Fibroblast of the aortic adventitia (primary cell): ENCODE results near the gene SLC23A3. TPM values are rescaled to one million over a fixed set of nuclear protein-coding genes. Genes with fewer than 3 reads are reported as not detected.

Experiments
- DNase-seq: peaks from one replicate; pipeline ENCODE4 v3.0.0-alpha.2; 2010; ENCODE audit warnings: low read depth
- H3K4me3 ChIP-seq: 2 replicates; pipeline ENCODE4 v1.5.1; 2011; ENCODE audit warnings: low read depth, mild to moderate bottlenecking, control low read depth, low read length, moderate library complexity
- CTCF ChIP-seq: IDR thresholded peaks from 2 replicates; pipeline ENCODE4 v1.5.1; 2011; ENCODE audit warnings: mild to moderate bottlenecking, low read length, control low read depth, inconsistent platforms; ENCODE audit not compliant: insufficient read depth
- total RNA-seq: library from RNA; depleted of rRNA; stranded (reverse); fragments of >200 nt; gene quantifications from 2 replicates; pipeline ENCODE4 v1.2.3, GENCODE V29; 2012; ENCODE audit warnings: low replicate concordance

SLC23A3 gene
- 1.6 and 3.1 TPM in 2 replicates for total RNA-seq

GRCh38 chr2:219169930-219170654 lies at the start of gene SLC23A3:
Gene SLC23A3, minus strand, starts transcription at chr2:219170029. Its CDS starts 45 bp downstream, at chr2:219169984.
- no peak for DNase-seq
- no peak within 1 kb of the TSS for H3K4me3 ChIP-seq
- no peak for TF ChIP-seq CTCF

GRCh38 chr2:219218732-219219701 lies 49.2 kb upstream of the SLC23A3 start, which contains the start of gene ABCB6:
Gene ABCB6, minus strand, starts transcription at chr2:219218958. Its CDS starts 285 bp downstream, at chr2:219218673.
- TF ChIP-seq CTCF: no peak
- peak within 1 kb of the TSS; percentile 71 for H3K4me3 ChIP-seq
- DNase-seq: peak; percentile 96

GRCh38 chr2:219218217-219218731 lies 48.4 kb upstream of the SLC23A3 start:
- no peak for TF ChIP-seq CTCF
- peak overlapping the region; percentile 71 for H3K4me3 ChIP-seq
- no peak for DNase-seq

- TF ChIP-seq CTCF: no peak
- no peak overlapping the region for H3K4me3 ChIP-seq
- no peak for DNase-seq
These were observed 46.7 kb upstream of the SLC23A3 start for GRCh38 chr2:219216535-219216915.

- TF ChIP-seq CTCF: no peak
- H3K4me3 ChIP-seq: no peak overlapping the region
- DNase-seq: no peak
These were observed 46.2 kb upstream of the SLC23A3 start for GRCh38 chr2:219215871-219216534.

- no peak for TF ChIP-seq CTCF
- no peak overlapping the region for H3K4me3 ChIP-seq
- DNase-seq: no peak
These were observed 45.0 kb upstream of the SLC23A3 start for GRCh38 chr2:219214786-219215185.
